Medulla oblongata (tissue), 1 donor: ENCODE measurements around the gene PIP5K1A.

Source experiments
- DNase-seq: peaks from one replicate; pipeline ENCODE4 v3.0.0-alpha.2; 2015; ENCODE audit errors: extremely low spot score

Gene PIP5K1A

GRCh38 chr1:151289080-151289935 lies 91.0 kb downstream of the PIP5K1A start:
- no peak for DNase-seq

- no peak for DNase-seq
These were observed 91.8 kb downstream of the PIP5K1A start for GRCh38 chr1:151289991-151290708.

- DNase-seq, result no peak
These were observed 92.5 kb downstream of the PIP5K1A start for GRCh38 chr1:151290709-151291303.

GRCh38 chr1:151292207-151293030 lies 94.1 kb downstream of the PIP5K1A start:
- no peak for DNase-seq

- no peak for DNase-seq
These were observed 94.7 kb downstream of the PIP5K1A start for GRCh38 chr1:151293093-151293492.

GRCh38 chr1:151294742-151295462 lies 96.5 kb downstream of the PIP5K1A start:
- DNase-seq, result peak; percentile 91
